ENCODE data around the gene CRISP1.
"Not testable (repeated sequence)": the region's sequence is repeated elsewhere in the genome, so short reads cannot be mapped to it uniquely, and the experiment has no call there.

CRISP1 gene, protein sequence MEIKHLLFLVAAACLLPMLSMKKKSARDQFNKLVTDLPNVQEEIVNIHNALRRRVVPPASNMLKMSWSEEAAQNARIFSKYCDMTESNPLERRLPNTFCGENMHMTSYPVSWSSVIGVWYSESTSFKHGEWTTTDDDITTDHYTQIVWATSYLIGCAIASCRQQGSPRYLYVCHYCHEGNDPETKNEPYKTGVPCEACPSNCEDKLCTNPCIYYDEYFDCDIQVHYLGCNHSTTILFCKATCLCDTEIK

DNA sequence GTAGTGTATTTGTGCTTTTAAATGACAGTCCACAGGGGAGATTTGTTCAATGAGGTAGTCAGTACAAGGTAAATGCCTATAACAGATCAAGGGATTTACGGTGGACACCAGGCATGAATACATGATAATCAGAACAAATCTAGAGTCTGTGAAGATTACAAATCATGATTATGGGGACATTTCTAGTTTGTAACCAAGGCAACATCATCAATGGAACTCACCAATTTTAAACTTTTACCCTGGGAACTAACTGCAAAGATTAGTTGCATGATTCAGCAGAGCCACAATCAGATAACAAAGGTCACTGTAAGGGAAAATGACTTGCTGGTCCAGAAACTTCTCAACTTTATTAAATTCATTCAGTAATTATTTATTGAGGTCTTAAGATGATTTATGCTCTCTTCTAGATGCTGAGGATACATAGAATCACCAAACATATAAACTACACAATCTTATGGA, at the start of gene CRISP1:
CRISP1 (minus strand) TSS at position 51 of the 459 bp plus-strand sequence. CDS start 9,135 bp downstream, outside the sequence.
- no peak for DNase-seq (ENCODE audit: low read depth)

DNA sequence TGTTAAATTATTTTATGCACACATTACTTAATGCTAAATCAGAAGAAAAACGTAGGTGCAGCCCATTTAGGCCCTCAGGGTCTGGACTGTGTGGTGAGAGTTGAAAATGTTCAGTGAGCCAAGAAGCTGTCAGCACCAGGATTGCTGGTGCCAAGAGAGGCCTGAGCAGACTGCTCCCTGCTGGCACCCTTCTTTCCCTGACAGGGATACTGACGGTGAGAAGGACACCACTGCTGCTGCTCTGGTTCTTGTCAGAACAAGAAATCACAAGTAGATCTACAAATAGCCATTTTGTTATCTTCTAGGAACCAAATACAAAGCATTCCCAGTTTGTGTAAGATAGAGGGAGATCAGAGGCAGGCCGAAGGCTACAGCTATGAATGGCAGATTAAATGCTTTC, 48.7 kb upstream of the CRISP1 start:
- no peak for DNase-seq (ENCODE audit: low read depth)

DNA sequence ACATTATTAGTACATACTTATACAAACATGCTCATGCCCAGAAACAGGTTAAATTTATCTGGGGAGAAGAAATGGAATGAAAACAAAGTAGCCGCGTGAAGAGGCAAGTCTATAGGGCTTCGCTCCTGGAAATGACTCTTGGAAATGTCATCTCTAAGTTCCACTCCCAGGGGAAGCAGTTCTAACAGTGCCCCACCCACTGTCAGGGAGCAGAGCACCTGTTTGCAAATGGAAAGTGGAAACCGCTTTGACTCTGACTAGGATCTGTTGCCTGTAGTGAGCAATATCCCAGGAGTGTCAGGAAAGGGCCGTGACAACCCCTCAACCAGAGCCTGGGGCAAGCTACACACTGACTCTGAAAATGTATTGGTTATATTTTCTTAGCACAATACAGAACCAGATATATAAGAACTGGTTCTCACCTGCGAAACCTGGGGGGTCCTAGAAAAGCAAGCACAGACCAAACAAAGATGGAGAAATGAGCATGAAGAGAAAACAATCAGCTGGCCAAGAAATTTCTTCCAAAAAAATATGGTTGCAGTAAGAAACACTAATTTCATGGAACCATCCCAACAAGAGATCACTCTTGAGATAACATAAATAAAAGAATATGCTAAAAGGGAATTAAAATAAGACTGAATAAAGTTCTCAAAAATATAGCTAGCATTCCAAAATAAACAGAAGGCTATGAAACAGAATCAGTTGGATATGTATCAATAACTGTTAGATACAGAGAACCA, 47.5 kb upstream of the CRISP1 start:
- no peak for DNase-seq (ENCODE audit: low read depth)

DNA sequence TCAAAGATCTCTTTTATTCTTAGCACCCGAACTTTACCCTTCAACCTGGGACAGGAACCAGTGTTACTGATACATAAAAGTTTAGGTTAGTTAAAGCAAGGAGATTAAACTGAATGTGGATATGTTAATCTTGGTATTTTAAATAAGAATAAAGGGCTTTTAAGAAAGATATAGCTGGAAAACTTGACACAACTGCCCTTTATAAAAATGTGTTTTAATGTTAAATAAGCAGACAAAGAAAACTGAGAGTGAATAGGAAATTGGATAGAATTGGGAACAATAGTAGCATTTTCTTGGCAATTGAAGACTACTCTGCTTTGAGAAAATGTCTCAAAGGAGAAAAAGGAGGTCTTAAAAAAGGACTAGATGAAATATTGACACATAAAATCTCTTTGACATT, 45.9 kb upstream of the CRISP1 start:
- no peak for DNase-seq (ENCODE audit: low read depth)

DNA sequence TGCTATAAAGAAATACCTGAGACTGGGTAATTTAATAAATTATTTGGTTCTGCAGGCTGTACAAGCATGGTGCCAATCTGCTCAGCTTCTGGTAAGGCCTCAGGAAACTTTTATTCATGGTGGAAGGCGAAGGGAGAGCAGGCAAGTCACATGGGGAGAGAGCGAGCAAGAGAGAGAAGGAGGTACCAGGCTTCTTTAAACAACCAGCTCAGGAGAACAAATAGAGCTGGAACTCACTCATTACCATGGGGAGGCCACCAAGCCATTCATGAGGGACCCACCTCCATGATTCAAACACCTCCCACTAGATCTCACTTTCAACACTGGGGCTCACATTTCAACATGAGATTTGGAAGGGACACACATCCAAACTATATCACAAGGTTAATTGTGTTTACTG, 44.9 kb upstream of the CRISP1 start:
- no peak for DNase-seq (ENCODE audit: low read depth)

DNA sequence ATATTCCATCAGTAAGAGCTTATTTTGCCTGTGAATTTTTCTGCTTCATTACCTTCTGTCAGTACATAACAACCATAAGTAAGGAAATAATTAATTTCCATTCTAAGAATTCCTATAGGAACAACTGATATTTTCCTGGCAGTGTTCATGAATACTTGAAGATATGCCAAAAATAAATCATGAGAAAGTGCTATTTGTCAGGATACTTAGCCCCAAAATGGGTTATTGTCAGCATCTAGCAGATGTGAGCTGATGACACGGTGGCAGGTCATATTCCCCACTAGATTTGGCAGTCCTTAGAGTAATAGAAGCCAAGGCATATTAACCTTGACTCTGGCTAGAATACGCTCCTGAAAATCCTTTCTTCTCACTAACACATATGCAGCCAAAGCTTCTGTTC, 43.2 kb upstream of the CRISP1 start:
- DNase-seq (ENCODE audit: low read depth), result no peak

DNA sequence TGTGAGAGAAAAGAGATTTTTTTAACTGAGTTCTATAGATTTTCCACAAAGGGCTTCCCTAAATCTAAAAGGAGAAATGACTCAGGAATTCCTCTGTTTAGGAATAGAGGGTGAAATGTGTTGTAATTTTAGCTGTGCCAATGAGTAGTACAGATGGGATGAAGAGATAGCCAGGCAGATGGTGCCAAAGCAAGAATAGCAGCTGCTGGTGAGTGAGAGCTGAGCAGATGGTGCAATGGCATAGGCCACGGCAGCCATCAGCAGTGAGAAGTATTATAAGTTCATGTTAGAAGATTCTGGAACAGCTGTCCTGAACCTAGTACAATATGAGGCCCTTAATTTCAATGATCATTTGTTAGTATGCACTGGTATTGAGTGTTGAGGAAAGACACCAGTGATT, 40.2 kb upstream of the CRISP1 start:
- DNase-seq (ENCODE audit: low read depth), result no peak

DNA sequence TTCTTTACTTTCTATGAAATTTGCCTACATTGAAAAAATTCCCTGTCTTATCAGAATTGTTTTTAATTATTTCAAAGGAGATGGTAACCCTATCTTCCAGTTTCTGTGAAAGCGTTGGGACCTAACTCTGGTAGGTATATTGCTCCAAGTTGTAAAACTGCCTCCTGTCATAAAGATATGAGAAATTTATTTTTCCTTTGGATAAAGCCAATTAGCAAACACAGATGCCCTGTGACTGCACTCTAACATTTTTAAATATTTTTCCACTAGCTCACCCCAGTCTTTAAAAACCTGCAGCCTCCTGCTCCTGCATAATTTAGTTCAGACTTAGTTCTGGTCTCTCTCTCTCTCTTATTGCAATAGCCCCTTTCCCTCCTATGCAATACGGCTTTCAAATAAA, 39.0 kb upstream of the CRISP1 start:
- DNase-seq (ENCODE audit: low read depth), result no peak

DNA sequence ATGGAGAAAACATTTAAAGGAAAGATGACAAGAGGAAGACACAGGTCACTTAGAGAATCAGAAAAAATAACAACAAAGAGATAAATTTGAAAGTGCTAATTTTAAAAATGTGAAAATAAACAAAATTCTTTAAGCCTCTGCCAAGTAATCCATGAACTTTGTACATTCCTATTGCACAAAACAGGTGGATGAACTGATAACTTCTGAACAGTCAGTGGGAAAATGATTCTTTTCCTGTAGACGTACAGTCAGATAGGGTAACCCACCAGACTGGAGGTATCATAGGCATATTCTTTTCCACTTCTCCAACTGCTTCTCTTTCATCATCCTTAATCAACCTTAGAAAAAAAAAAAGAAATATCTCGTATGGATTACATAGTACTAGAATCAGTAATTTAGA, 36.5 kb upstream of the CRISP1 start:
- no peak for DNase-seq (ENCODE audit: low read depth)

DNA sequence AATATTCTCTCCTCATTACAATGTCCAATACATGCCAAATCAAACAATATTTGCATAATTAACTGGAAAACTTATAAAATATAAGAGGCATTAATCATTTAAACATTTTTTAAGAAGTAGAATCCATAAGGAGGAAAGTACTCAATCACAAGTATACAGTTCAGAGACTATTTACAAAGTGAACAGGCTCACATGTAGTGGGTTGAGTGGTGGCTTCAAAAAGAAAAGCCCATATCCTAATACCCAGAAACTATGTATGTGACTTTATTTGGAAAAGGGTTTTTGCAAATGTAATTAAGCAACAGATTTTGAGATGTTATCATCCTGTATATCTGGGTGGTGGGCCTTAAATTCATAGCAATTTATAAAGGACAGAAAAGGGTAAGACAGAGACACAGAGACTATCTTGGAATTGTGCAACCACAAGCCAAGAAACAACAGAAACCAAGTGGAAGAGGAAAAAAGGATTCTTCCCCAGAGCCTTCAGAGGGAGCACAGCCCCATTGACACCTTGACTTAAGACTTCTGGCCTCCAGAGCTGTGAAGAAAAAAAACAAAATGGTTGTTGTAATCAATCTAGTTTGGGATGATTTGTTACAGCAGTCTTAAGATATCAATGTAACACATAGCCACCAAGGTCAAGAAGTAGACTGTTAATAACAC, 32.7 kb upstream of the CRISP1 start:
- no peak for DNase-seq (ENCODE audit: low read depth)

DNA sequence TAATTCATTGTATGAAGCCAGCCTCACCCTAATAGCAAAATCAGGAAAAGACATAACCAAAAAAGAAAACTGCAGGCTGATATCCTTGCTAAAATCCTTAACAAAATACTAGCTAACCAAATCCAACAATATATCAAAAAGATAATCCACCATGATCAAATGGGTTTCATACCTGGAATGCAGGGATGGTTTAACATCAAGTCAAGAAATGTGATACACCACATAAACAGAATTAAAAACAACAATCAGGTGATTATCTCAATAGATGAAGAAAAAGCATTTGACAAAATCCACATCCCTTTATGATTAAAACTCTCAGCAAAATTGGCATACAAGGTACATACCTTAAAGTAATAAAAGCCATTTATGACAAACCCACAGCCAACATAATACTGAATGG, 29.2 kb upstream of the CRISP1 start:
- not testable (repeated sequence) for DNase-seq (ENCODE audit: low read depth)

DNA sequence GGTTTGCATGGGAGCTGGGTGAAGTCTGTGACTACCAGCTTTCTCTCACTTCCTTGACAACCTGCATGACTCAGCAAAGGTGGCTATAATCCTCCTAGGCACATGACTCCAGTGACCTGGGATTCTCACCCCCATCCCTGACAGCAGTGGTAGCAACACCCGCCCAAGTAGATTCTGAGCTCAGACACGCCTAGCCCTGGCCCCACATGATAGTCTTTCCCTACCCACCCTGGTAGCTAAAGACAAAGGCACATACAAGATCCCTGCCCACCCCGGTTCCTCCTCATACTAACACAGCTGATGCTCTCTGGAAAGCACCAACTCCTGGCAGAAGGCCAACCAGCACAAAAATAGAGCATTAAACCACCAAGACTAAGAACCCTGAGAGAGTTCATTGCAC, 25.9 kb upstream of the CRISP1 start:
- no peak for DNase-seq (ENCODE audit: low read depth)

DNA sequence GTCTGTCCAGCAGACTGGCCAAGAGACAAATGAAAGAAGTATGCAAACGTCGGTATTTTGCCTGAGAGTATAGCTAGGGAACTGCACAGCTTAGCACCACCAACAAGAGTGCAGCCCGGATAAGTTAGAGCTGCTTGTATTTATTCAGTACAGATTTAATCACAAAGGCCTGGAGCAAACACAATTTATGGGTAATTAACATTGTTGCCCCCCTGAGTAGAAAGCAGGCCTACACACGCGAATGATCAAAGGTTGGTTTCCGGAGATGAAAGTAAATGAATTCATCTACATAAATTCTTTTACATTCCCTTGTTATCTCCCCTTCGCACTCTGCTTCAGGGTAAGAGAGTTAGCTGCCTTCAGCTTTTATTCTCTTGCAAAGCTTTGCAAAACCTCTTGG, 24.7 kb upstream of the CRISP1 start:
- DNase-seq (ENCODE audit: low read depth), result no peak

DNA sequence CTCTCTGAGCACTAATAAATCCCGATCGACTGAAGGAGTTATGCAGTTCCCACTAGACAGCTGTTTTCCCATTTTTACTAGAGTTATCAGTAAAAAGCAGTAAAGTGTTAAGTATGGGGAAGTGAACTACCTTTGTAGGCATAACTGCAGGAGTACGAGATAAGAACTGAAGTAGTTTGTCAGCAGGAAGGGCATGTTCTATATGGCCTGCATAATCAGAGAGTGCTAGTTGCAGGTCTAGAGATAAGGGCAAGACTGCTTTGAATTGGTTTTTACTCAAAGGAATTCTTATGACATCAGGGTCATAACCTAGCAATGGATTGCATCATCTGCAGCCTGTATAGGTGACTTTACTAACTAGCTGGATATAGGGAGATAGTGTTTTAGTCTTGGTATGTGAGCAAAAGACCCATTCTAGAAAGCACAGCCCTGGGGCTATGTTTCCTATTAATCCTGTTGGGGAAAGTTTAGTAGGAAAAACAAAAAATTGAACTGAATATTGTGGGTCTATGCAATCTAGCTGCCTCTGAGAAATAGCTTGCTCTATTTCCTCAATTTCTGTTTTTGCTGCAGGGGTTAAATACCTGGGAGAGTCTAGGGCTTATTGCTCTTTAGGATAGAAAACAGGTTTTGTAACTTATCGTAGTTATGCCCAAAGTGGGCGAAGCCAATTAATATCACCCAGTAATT, 22.6 kb upstream of the CRISP1 start:
- DNase-seq (ENCODE audit: low read depth), result no peak

DNA sequence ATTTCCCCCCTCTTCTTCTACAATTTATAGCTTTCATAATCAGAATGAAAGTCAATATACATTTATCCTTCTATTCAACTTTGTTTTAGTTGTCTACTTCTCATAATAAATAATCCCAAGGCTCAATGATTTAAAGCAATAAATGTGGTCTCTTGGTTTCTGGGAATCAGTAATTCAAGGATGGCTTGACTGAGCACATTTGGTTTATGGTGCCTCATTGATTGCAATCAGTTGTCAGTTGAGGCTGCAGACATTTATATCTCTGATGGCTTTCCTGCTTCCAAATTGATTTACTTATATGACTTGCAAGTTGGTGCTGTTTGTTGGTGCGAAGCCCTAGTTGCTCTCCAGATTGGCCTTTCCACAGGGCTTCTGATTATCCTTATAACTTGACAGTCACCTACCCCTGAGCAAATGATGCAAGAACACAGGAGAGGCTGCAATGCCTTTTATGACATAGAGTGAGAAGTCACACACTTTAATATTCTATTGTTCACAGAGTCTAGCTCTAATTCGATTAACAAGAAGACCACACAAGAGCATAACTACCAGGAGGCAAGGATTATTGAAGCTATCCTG, 2.7 kb upstream of the CRISP1 start:
- no peak for DNase-seq (ENCODE audit: low read depth)

DNA sequence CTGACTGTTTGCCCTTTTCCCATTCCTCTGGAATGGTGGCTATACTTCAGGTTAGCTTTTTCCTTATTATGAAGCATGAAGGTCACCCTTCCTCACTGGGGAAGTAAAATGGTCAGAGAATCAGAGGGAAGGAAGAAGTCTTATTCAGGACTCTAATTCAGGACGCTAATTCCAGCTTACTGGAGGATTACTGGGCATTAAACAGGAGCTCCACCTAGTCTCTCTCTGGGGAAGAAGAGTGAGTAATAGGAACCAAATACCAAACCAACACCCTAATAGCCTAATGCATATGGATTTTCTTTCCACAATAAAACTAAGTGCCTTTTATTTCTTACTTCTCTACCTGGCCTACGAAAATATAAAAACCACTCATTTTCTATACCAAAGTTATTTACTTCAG, 10.1 kb downstream of the CRISP1 start:
- no peak for DNase-seq (ENCODE audit: low read depth)

DNA sequence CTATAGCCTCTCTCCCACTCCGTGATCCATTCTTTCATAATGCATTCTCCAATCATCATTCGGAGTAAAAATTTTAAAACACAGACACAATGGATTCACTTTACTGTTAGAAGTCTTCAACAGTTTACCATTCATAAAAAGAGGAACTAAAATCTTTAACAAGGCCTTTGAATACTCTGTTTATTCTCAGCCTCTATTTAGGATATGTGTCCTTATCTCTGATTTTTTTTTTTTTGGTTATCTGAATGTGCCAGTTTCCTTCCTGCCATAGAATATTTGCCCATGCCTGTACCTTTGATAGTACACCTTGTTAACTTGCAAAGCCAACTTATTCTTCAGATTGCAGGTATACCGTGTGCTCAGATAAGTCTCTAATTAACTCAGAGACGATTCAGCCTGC, 11.1 kb downstream of the CRISP1 start:
- no peak for DNase-seq (ENCODE audit: low read depth)

DNA sequence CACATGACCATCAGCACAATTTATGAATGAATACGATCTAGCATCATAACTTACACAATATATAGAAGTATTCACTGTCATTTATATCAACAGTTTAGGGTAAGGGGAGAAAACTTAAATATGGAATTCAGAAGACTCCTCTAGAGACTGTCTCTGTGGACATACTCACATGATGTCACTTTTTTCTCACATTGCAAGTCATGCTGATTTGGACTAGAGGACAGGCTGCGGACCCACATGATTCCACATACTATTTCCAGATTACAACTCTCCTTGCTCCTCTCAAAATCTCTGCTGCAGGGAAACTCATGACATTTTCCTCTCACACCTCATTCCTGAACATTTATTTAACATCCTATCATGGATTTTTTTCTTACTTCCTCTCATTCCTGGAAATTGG, 13.4 kb downstream of the CRISP1 start:
- no peak for DNase-seq (ENCODE audit: low read depth)

DNA sequence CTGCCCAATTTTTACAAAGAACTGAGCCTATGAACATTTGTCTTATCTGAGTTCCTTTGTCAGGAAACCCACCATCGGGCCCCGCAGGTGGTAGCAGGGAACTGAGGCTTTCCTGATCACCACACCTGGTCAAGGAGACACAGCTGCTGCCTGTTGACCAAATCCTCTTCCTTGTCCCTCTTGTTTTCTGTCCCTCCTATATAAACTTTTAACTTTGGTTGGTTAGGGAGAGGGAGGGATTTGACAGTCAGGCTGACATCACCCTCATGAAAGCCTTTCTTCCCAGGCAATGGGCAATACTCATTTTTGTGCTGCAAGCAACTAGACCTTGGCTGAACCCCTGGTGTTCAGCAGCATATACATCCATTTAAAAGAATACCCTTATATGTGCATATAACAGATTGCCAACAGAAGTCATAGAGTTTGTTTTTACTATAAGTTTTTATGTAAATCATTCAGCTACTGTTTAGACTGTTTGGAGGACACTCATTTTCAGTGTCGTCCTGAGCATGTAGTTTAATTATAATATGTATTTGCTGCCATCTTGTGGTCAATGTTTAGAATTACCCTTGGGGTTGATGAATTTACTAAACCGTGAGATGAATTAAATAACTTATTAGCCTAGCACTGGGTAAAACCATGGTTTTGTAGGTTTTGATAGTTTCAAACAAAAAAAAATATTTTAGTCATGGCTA, 17.0 kb downstream of the CRISP1 start:
- no peak for DNase-seq (ENCODE audit: low read depth)

DNA sequence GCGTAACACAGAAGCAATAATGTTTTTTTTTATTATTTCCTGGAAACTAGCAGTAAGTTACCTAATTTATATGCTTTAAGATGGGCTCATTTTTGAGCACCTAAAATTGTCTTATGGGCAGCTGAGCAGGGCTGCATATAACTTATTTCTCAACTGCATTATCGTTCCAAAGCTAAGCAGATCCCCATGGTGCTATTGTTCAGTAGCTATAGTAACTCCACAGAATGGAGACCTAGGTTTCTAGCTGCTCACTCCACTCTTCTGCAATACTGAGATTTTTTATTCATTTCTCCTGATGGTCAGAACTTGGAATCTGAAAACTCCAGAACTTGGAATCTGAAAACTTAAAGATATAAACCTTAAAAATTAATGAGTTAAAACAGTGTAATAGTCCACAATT, 18.7 kb downstream of the CRISP1 start:
- DNase-seq (ENCODE audit: low read depth), result no peak

DNA sequence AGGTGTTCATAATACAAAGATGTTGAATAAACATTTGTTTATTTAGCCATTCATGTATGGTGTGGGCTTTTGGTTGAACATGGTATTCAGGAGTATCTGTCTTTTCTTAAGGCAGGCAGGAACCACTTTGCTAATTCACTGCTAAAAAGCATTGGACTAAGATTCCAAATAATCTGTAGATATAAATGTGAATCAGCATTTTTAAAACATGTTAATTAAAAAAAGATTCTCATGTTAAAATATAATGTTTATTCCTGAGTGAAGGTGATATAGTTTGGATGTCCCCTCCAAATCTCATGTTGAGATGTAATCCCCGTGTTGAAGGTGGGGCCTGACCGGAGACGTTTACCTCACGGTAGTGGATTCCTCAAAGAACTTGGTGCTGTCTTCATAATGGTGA, 19.3 kb downstream of the CRISP1 start:
- no peak for DNase-seq (ENCODE audit: low read depth)

DNA sequence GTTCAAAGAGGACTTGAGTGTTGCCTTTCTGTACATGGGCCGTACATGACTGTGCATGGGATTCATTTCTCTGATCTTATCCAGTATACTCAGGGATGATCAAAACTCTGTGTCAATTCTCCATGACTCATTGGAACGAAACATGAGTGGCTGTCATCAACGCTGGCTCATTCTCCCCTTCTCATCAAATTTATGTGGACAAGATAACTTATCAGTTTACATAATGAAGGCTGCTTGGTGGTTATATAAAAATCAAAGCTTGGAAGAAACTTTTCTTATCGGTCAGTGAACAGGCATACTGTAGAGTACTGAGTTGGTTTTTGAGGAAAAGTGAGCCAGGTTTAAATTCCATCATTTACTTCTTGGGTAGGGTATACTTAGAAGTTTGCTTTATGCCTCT, 24.9 kb downstream of the CRISP1 start:
- no peak for DNase-seq (ENCODE audit: low read depth)
